GM12878 (cell line): ENCODE results near the gene GRK7.

Source experiments
- ATF3 ChIP-seq: IDR thresholded peaks from 2 replicates; pipeline ENCODE4 v1.6.1; 2011; ENCODE audit warnings: low read depth, mild to moderate bottlenecking, low read length, moderate library complexity, borderline replicate concordance; ENCODE audit errors: extremely low read depth
- CEBPB ChIP-seq, 2 experiments: fragments of 150-350 bp in 1 of 2; IDR thresholded peaks; 2 replicates each; pipeline ENCODE4 v1.6.1; 2012 to 2014; ENCODE audit warnings: low read depth in 2 of 2, low read length in 2 of 2, borderline replicate concordance in 1 of 2, inconsistent platforms in 1 of 2
- EGR1 ChIP-seq, 2 experiments: IDR thresholded peaks; 1 replicate in 1 of 2; 2 replicates in 1 of 2; pipeline ENCODE4 v1.6.1; 2011 to 2012; ENCODE audit warnings: low read depth in 2 of 2, low read length in 2 of 2, borderline replicate concordance in 1 of 2, mild to moderate bottlenecking in 1 of 2, moderate library complexity in 1 of 2
- EP300 ChIP-seq, 2 experiments: fragments of 150-350 bp in 1 of 2; IDR thresholded peaks; 2 replicates each; pipeline ENCODE4 v1.6.1; 2011 to 2012; ENCODE audit warnings: low read depth in 2 of 2, low read length in 2 of 2, borderline replicate concordance in 1 of 2, improper control_type of control experiment in 1 of 2, inconsistent platforms in 1 of 2; ENCODE audit not compliant: control insufficient read depth in 1 of 2
- HCFC1 ChIP-seq: fragments of 150-350 bp; IDR thresholded peaks from 2 replicates; pipeline ENCODE4 v1.6.1; 2014; ENCODE audit warnings: low read length
- MYC ChIP-seq: IDR thresholded peaks from 2 replicates; pipeline ENCODE4 v1.6.1; 2011; ENCODE audit warnings: mild to moderate bottlenecking, low read length, moderate library complexity, inconsistent platforms; ENCODE audit not compliant: insufficient read depth, insufficient replicate concordance, insufficient read length, severe bottlenecking
- POLR2A ChIP-seq: IDR thresholded peaks from 2 replicates; pipeline ENCODE4 v1.6.1; 2011; ENCODE audit warnings: low read depth, mild to moderate bottlenecking, low read length
- RCOR1 ChIP-seq: conservative IDR thresholded peaks from 2 replicates; pipeline ENCODE4 v1.6.1; 2012; ENCODE audit warnings: low read depth, low read length, improper control_type of control experiment
- SMC3 ChIP-seq: IDR thresholded peaks from 2 replicates; pipeline ENCODE4 v1.6.1; 2011; ENCODE audit warnings: low read length, improper control_type of control experiment, borderline replicate concordance
- ZNF24 ChIP-seq: fragments of 450-650 bp; IDR thresholded peaks from 2 replicates; pipeline ENCODE4 v1.6.1; 2017; ENCODE audit warnings: antibody characterized with exemption, mild to moderate bottlenecking
- ZSCAN29 ChIP-seq: fragments of 450-650 bp; IDR thresholded peaks from 2 replicates; pipeline ENCODE4 v1.6.1; 2017; ENCODE audit warnings: mild to moderate bottlenecking, moderate library complexity
- TF ChIP-seq, protein P1 (sequence below), 3 experiments: IDR thresholded peaks in 2 of 3; conservative IDR thresholded peaks in 1 of 3; 2 replicates each; pipeline ENCODE4 v1.5.1; 2011; ENCODE audit warnings: low read depth in 3 of 3, low read length in 3 of 3, mild to moderate bottlenecking in 3 of 3, control low read depth in 2 of 3, moderate library complexity in 2 of 3, inconsistent platforms in 1 of 3, mixed read lengths in 1 of 3; ENCODE audit not compliant: control insufficient read depth in 2 of 3, insufficient read depth in 1 of 3; ENCODE audit errors: extremely low read depth in 1 of 3

DNA sequence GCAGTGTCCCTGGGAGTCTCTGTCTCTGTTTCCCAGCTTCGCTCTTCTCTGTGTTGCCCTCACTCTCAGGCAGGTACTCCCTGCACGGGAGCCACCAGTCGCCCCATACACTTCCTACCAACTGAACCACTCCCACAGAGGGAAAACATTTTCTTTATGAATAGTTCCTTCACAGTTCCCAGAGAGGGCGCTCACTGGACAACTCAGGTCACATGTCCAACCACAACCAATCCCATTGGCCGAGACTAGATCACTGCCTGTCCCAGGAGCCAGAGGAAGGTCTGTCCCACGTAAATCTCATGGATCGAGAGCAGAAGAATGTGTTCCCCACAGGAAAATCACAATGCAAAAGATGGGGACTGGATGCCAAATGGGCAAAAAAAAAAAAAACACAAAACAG lies 26.1 kb downstream of the GRK7 start:
- TF ChIP-seq MYC, result no peak
- TF ChIP-seq, protein P1, sequence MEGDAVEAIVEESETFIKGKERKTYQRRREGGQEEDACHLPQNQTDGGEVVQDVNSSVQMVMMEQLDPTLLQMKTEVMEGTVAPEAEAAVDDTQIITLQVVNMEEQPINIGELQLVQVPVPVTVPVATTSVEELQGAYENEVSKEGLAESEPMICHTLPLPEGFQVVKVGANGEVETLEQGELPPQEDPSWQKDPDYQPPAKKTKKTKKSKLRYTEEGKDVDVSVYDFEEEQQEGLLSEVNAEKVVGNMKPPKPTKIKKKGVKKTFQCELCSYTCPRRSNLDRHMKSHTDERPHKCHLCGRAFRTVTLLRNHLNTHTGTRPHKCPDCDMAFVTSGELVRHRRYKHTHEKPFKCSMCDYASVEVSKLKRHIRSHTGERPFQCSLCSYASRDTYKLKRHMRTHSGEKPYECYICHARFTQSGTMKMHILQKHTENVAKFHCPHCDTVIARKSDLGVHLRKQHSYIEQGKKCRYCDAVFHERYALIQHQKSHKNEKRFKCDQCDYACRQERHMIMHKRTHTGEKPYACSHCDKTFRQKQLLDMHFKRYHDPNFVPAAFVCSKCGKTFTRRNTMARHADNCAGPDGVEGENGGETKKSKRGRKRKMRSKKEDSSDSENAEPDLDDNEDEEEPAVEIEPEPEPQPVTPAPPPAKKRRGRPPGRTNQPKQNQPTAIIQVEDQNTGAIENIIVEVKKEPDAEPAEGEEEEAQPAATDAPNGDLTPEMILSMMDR (IDR thresholded peaks at IDR 0.05 in 2 of 3, conservative IDR thresholded peaks at IDR 0.05 in 1 of 3; ENCODE audit: control insufficient read depth in 2 of 3, extremely low read depth in 1 of 3, insufficient read depth in 1 of 3, low read depth in 3 of 3, low read length in 3 of 3), result no peak
- no peak for TF ChIP-seq EGR1 (IDR thresholded peaks at IDR 0.05; ENCODE audit: borderline replicate concordance in 1 of 2, low read depth in 2 of 2, low read length in 2 of 2)
- no peak for TF ChIP-seq SMC3
- TF ChIP-seq ATF3, result no peak
- TF ChIP-seq POLR2A, result no peak
- no peak for TF ChIP-seq ZNF24
- TF ChIP-seq RCOR1, result no peak
- no peak for TF ChIP-seq EP300 (IDR thresholded peaks at IDR 0.05; ENCODE audit: borderline replicate concordance in 1 of 2, control insufficient read depth in 1 of 2, low read depth in 2 of 2, low read length in 2 of 2)
- TF ChIP-seq CEBPB (IDR thresholded peaks at IDR 0.05; ENCODE audit: borderline replicate concordance in 1 of 2, low read depth in 2 of 2, low read length in 2 of 2), result no peak
- no peak for TF ChIP-seq HCFC1
- no peak for TF ChIP-seq ZSCAN29
